ENCODE results near the gene SGPP2.
"Not testable (repeated sequence)": the region's sequence is repeated elsewhere in the genome, so short reads cannot be mapped to it uniquely, and the experiment has no call there.

Gene SGPP2

DNA sequence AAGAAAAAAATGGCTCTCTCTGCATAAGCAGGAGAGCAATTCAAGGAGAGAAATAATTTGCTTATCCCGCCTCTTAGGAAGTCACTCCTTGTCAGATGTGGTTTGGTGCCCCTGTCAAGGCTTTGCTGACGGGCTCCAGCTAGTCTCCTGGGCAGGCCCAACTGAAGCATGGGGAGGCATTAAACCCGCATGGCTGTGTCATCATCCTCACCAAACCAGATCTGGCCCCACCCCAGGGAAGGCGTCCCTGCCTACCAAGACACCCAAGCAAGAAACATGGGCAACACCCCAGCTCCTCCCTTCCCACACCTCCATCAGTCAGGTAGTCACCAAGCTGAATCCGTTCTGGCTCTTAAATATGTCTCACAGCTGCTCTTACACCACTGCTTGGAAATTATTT, 108.0 kb downstream of the SGPP2 start:
- DNase-seq, result no peak

DNA sequence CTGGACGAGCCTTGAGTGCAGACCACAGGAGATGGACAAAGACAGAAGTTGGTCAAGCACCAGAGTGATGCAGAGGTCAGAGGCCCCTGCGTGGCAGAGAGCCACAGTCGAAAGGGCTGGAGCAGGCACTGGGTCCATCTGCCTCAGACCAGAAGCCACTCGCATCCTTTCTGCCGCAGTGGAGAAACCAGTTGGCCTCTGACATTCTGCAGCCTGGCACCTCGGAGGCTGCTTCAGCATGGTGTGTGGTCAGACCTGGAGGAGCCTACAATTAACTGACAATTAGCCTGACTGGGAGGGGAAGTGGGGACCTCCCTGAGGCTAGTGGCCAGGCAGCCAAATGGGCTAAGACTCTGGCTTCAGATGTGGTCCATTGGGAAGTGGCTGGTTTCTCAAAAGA, 111.1 kb downstream of the SGPP2 start:
- no peak for DNase-seq

DNA sequence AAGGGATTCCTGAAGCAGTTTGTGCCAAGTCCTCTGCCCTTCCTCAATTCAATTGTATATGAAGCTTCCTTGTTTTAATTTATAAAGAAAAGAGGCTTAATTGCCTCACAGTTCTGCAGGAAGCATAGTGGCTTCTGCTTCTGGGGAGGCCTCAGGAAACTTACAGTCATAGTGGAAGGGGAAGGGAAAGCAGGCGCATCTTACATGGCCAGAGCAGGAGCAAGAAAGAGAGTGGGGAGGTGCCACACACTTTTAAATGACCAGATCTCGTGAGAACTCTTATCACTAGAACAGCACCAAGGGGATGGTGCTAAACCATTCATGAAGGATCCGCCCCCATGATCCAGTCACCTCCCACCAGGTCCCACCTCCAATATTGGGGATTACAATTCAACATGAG, 114.2 kb downstream of the SGPP2 start:
- no peak for DNase-seq

DNA sequence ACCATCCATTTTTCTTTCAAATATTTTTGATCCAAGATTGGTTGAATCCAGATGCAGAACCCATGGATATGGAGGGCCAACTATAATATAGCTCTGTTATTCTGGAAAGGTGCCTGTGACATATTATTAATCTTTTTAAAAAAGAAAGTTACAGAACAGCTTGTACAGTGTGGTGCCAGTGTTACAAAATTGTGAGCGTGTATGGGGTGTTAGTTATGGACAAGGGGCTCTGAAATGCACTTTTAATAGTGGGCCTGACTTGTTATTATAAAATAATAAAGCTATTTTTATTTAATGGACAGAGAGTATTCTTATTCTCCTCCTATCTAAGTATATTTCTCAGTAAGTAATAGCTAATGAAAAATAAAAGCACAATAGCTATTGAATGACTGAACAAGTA, 120.3 kb downstream of the SGPP2 start:
- DNase-seq, result no peak

DNA sequence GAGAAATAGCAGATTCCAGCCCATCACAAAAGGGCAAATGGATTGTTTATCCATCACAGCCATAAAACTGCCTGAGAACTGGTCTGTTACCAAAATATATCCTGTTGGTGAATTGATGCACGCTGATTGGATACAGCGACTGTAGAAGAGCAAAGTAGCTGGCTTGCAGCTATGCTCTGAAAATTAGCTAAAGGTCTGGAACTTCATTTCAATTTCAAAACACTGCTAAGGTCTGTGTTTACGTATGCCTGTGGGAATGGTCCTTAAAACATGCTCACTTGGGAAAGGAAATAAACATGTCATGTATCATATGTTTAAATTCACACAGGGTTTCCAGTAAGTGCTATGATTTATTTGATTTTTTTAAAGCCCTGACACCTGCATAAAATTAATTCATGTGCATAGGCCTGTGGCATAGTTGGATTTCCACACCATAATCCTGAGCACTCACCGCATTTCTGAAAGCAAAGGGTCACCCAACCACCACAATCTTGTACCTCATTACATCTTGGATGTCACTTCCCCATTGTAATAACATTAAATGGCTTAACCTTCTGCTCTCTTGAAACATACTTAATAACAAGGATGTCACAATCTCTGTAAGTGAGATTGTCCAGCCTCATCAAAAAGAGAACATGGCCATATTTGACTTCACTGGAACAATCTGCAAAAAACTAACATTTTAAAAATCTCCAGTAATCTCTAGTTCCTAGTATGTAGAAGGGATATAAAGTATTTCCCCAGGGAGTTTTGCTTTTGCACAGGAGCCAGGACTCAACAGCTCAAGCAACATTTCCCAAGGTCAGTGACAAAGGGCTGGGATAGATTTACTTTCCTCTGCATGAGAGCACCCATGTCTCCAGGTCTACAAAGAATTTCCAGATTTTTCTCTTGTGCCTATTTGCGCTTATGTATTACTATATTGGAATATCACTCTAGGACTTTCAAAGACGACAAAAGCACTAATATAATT, 121.8 kb downstream of the SGPP2 start:
- no peak for DNase-seq

DNA sequence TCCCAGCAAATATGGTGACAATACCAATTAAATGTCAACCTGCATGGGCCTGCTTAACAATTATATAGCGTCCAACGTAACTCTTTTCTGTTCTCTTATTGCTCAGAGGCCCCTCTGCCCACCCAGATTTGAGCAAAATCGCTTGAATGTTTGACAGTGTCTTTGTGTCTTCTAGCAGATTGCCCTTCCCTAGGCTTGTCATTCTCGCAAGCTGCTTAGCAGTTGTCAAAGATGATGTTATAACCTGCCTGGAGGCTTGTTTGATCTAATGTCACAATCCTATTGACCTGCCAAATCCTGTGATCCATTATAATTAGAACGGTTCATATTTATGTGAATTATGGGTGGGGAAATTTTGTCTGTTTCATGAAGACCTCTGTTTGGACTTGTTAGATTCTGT, 122.7 kb downstream of the SGPP2 start:
- DNase-seq, result no peak

DNA sequence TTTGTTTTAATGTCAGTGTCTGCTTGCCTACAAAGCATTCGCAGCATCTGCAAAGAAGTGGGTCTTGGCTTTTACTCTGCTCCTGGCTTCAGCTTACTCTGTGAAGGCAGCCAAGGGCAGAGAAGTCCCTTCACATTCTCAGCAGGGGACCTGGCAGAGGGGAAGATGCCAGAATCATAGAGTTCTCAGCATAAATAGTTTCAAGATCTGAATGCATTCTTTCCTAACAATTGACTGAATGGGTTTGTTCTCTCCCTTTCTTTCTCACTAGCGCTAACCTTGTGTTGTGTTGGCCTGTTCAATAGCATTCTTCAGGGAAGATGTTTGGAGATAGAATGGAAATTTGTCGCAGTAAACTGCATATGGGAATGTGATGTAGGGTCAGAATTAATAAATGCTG, 124.6 kb downstream of the SGPP2 start:
- DNase-seq, result no peak

DNA sequence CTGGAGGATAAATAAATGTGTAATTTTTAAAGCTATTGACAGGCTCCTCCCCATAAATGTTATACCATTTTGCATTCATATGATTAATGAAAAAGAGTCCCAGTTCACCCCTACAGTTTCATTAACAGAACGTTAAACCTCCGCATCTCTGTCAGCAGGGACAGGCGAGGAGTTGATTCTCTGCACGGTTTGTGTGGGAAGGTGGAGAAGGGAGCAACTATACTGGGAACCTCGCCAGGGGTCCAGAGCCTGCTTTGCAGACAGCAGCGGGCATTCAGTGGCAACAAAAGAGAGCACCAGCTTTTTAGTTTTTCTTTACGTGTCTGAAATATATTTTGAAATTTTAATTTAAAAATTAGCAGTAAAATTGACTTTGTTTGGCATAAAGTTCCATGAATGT, 130.2 kb downstream of the SGPP2 start:
- DNase-seq, result no peak

DNA sequence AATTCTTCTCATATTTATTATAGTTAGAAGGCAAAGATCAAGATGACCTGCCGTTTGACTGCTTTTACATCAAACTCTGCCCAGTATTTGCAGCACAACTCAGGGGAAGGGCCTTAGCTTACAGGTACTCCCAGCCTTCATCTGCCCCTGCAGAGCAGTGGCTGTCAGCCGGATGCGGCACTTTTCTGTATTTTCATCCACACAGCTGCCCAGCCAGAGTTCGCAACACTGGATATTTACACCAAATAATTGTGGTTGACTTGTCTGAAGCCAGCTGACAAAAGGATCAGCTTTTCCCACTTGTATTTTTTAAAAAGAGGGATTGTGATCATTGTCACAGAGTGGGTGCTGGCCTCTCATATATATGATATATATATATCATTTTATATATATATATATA, 136.8 kb downstream of the SGPP2 start:
- DNase-seq, result no peak

DNA sequence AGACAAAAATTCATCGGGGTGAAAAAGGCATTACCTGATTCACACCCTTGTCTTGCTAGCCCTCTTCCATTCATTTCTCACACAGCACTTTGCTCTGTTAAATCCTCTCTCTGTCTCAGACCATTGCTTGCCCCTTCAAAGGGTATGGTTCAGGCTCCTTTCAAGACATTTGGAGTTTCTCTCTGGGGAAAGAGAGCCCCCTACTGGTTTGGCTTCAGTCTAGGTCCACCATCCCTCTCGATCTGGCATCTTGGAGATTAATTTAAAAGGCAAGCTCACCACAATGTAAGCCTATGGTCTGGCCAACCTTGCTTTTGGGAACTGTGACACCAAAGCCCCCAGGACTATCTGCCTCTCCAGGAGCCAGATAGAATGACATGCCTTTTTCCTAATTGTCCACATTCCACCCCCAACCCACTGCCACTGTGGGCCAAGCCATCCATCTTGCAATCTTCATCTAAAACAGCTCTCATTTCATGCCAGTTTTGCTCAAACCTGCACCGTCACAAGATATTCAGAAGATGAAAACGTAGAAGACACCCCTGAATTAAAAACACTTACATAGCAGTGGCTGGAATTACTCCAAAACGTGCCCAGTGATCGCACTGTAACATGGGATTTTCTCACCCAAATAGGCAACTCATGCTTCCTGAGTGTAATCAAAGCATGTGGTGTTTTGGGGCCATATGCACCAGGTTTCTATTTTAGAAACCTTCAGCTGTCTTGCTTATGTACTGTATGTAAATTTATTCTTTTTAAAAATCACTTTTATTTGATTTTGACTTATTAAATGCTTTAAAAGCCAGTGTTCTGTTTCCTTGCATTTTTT, 137.7 kb downstream of the SGPP2 start:
- no peak for DNase-seq

DNA sequence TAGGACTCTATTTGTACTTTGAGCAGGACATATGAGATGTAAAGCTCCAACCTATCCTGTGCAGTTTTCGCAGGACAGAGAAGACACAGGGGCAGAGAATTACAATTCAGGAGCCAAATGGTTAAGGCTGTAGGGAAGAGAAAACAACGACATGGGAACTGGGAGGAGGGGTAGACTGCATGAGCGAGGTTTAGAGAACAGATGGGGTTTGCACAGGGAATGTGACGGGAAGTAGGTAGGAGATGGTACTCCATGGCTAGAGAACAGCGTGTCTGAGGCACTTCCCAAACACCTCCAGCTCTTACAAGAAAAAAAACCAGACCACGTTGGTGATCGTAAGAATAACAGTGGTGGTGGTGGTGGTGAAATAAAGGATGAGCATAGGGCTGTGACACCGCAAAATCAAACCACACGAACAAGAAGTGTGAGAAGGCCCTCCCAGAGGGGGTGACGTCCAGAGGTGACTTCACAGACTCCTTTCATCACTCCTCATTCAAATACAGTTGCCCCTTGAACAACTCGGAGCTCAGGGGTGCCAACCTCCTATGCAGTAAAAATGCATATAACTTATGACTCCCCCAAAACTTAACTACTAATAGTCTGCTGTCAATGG, 138.9 kb downstream of the SGPP2 start:
- DNase-seq, result no peak

DNA sequence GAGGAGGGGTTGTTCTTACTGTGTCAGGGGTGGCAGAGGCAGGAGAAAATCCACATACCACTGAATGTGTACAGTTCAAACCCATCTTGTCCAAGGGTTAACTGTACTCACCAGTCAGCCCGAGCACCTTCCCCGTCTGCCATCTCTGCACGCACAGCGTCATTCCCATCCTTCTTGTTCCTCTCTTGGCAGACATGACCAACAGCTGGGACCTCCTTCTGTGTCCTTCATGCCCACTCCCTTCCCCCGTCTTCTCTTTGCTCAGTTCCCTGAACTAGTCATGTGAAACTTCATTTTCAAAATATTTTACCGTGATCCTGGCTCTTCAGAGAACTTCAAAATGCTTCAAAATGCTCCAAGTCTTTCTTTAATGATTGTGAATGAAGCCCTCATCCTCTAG, 139.6 kb downstream of the SGPP2 start:
- DNase-seq, result no peak

DNA sequence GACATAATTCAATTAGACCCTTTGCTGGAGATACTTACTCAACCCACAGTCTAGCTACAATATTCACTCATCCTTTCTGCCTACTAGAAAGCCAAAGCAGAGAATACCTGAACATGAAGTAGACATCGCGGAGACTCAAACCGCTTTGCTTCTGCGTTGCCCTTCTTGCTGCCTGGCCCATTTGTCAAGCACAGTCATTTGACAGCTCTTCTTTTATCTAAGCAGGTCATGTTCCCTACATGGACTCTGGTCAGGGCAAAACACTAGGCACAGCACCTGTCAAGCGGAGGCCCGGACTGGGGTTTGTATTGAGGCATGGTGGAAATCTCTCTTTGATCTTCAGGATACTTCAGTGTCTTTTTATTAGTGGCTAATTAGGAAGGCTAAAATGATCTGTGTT, 141.9 kb downstream of the SGPP2 start:
- DNase-seq, result no peak

DNA sequence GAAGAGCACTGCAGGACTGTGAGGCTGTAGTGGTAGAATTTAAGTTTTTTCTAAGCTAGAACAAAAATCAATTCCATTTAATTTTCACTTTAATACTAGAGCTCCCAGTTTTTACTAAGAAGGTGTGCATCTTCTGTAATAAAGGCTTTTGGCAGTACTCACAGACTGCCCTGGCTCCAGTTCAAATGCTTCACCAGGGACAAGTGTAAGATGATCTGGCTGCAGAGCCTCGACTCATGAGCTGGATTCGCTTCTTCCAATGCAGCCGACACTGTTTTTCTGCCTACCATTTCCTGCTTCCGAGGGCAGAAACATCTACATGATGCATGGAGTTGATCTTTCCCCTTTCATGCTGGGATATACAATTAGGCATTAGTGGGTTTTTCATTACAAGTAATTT, 144.5 kb downstream of the SGPP2 start:
- DNase-seq, result no peak

DNA sequence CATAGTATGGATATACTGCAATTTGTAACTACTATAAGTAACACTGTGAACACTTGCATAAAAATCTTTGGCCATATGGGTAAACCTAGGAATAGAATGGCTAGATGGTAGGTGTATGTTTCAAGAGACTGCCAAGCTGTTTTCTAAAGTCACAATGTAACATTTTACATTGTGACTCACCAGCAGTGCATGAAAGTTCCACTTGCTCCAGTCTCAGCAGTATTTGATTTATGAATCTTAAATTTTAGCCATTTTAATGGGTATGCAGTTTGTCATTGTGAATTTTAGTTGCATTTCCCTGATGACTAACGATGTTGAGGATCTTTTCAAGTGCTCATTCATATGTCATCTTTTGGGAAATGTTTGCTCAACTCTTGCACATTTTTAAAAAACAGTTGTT, 145.5 kb downstream of the SGPP2 start:
- no peak for DNase-seq

DNA sequence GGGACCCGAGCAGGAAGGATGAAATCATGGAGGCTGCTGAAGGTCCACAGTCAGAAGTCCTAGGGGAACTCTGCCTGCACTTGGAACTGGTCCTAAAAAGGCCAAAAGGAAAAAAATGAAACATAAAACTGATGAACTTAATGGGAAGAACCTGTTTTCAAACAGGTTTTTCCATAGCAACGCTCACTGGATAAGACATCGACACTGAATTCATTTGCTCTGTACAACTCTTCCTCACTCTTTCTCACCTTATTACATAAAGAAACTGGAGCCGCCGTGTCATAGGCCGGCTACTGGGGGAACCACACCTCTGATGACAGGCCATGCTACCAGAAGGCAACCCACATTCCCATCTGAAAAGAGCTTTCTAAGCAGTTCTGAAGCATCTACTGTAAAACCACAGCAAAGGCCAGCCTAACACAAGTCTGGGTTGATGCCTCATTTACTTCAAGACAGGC, 147.9 kb downstream of the SGPP2 start:
- DNase-seq, result no peak

DNA sequence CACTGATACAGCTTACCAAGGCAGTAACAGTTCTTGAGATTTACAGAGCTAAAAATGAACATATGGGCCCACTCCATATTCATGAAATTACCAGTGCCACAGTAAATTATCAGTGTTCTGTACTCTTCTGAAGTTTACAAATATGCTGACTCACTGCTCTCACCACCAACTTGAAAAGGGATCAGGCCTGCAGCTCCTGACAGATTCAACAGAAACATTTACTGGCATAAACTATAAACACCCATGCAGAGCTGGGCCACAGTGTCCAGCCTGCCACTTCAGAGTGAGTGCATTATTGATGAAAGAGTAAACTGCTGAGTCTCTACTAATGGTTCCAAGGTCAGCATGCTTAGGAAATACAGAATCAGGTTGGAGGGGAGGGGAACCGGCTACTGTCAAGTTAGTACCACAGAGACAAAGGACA, 148.4 kb downstream of the SGPP2 start:
- DNase-seq, result no peak

DNA sequence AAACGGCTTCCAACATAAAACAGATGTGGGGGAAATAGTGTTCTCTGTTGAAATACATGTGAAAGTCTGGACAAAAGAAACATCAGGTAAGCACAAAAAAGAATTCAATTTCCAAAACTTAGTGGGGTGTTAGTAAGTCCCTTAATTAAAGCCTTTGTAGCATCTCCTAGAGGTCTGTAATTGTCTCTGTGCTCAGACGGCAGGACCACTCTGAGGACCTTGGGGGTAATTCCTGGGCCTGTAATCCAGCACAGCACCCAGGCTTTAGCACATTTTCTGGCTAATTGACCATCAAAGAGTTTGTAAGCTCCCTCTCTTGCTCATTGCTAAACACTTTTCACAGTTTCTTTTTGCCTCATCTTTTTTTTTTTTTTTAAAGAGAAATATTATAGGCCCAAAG, 151.3 kb downstream of the SGPP2 start:
- no peak for DNase-seq

DNA sequence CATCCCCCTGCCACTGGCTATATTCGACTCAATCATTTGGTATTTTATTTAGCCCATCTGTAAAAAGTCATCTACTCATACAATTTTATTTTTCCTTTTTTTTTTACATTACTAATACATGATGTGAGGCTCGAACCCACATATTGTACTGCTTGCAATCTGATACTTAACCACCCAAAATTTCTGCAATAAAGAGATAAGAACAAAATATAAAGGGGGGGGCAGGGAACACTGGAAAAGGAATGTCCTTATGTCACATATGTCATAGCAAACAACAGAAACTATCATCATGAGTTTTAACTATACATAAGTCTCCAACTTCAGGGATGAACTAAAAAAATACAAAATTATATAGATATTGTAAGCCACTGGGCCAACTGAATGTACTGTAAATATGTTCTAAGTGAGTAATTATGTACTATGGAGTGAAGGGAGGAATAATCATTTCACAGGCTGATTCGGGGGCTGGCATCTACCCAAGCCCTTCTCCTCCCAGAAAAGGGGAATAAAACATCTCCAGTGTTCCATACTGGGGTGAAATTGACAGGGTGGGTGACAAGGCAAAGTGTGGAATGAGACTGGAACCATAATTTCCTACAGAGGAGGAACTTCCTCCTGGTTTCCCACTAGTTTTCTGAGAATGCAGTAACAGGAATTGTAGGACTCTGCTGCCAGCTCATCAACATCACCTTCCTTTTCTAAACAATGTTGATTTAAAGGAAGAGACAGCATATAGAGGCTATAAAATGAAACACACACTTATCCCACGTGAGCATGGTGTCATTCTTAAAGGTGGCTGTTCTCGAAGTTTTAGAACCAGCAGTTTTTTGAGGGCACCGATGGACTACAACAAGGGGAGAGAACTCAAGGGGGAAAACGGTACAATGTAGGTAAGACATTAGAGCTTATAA, 152.1 kb downstream of the SGPP2 start:
- DNase-seq, result no peak

DNA sequence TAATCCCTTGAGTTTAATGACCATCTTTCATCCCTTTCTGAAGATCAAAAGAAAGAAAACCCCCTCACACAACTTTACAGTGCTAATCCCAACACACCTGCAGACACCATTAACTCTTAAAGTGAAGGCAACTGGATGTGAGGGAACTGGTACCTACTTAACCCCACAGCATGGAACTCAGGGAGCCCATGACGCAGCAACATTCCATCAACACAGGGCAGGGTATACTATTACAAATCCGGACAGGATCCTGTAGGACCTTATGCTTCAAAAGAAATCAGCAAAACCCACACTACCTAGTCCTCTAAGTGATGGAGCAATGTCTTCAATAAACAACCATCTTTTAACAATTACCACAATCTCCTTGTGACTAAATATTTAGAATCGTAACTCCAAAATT, 153.0 kb downstream of the SGPP2 start:
- DNase-seq, result no peak

DNA sequence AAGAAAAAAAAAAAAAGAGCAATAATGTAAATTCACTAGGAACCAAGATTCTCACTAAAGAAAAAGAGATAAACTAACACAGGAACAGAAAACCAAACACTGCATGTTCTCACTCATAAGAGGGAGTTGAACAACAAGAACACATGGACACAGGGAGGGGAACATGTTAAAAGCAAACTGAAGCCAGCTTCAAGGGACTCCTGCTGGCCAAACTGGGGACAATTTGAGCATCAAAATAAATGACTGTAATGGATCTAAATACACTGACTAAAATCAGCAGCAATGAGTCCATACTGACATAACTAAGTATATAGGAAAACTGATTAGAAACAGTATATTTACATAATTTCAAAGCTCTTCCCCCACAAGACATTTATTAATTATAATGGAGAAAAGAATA, 158.6 kb downstream of the SGPP2 start:
- DNase-seq, result no peak

DNA sequence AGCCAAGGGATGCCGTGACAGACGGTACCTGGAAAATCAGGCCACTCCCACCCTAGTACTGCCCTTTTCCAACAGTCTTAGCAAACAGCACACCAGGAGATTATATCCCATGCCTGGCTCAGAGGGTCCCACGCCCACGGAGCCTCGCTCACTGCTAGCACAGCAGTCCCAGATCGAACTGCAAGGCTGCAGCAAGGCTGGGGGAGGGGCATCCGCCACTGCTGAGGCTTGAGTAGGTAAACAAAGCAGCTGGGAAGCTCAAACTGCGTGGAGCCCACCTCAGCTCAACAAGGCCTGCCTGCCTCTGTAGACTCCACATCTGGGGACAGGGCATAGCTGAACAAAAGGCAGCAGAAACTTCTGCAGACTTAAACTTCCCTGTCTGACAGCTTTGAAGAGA, 160.2 kb downstream of the SGPP2 start:
- not testable (repeated sequence) for DNase-seq

Data from stimulated activated naive CD4-positive, alpha-beta T cell (primary cell).